Endothelial cell of hepatic sinusoid (primary cell): ENCODE measurements around the gene RPS6KA5.
"Not testable (repeated sequence)": the region's sequence is repeated elsewhere in the genome, so short reads cannot be mapped to it uniquely, and the experiment has no call there.

Experiments used
- in situ Hi-C: cut with HindIII; loops from 2 replicates; pipeline ENCODE4 v1.10.0; 2017; ENCODE audit warnings: low sequenced_read_pairs

RPS6KA5 gene

GRCh38 chr14:90953643-90954042, 106.8 kb downstream of the RPS6KA5 start:
- in situ Hi-C loops, result not testable (repeated sequence)

GRCh38 chr14:90943367-90943766, 117.1 kb downstream of the RPS6KA5 start:
- in situ Hi-C loops, result no loop called here

- in situ Hi-C loops, result no loop called here
Observed at GRCh38 chr14:90942511-90942910, 117.9 kb downstream of the RPS6KA5 start.

- in situ Hi-C loops, result no loop called here
Observed at GRCh38 chr14:90941706-90942105, 118.7 kb downstream of the RPS6KA5 start.

GRCh38 chr14:90940318-90940962, 120.0 kb downstream of the RPS6KA5 start:
- in situ Hi-C loops, result no loop called here

- in situ Hi-C loops, result not testable (repeated sequence)
Observed at GRCh38 chr14:90939252-90939795, 121.1 kb downstream of the RPS6KA5 start.

- in situ Hi-C loops, result no loop called here
Observed at GRCh38 chr14:90938615-90939014, 121.8 kb downstream of the RPS6KA5 start.

GRCh38 chr14:90936757-90937440, 123.5 kb downstream of the RPS6KA5 start:
- in situ Hi-C loops, result no loop called here

GRCh38 chr14:90924621-90925340, 135.7 kb downstream of the RPS6KA5 start:
- in situ Hi-C loops, result no loop called here

GRCh38 chr14:90922141-90922540, 138.3 kb downstream of the RPS6KA5 start:
- in situ Hi-C loops, result no loop called here

- in situ Hi-C loops, result no loop called here
Observed at GRCh38 chr14:90911121-90911520, 149.3 kb downstream of the RPS6KA5 start.

- in situ Hi-C loops, result loop anchor here (5.0 kb wide), 3 partner anchors 80 to 385 kb away; no protein-coding TSS in a partner anchor
Observed at GRCh38 chr14:90907178-90907577, 153.3 kb downstream of the RPS6KA5 start.

- in situ Hi-C loops, result loop anchor here (5.0 kb wide), 3 partner anchors 78 to 387 kb away; no protein-coding TSS in a partner anchor
Observed at GRCh38 chr14:90905531-90905930, 154.9 kb downstream of the RPS6KA5 start.

GRCh38 chr14:90903101-90903500, 157.3 kb downstream of the RPS6KA5 start:
- in situ Hi-C loops, result no loop called here

GRCh38 chr14:90900476-90901083, 159.9 kb downstream of the RPS6KA5 start:
- in situ Hi-C loops, result no loop called here

- in situ Hi-C loops, result no loop called here
Observed at GRCh38 chr14:90897022-90897421, 163.4 kb downstream of the RPS6KA5 start.

GRCh38 chr14:90894241-90894640, 166.2 kb downstream of the RPS6KA5 start:
- in situ Hi-C loops, result loop anchor here (5.0 kb wide), 1 partner anchor 253 kb away; no protein-coding TSS in a partner anchor

GRCh38 chr14:90893510-90893909, 166.9 kb downstream of the RPS6KA5 start:
- in situ Hi-C loops, result loop anchor here (5.0 kb wide), 1 partner anchor 254 kb away; no protein-coding TSS in a partner anchor

GRCh38 chr14:90892970-90893369, 167.5 kb downstream of the RPS6KA5 start:
- in situ Hi-C loops, result loop anchor here (5.0 kb wide), 1 partner anchor 254 kb away; no protein-coding TSS in a partner anchor

GRCh38 chr14:90891326-90891725, 169.1 kb downstream of the RPS6KA5 start:
- in situ Hi-C loops, result loop anchor here (5.0 kb wide), 1 partner anchor 256 kb away; no protein-coding TSS in a partner anchor
